HepG2 (cell line): ENCODE results near the gene ANKRD44. TPM values are rescaled to one million over a fixed set of nuclear protein-coding genes. Genes with fewer than 3 reads are reported as not detected.

Experiments
- ATAC-seq: fragments of 200-7000 bp; cut with Tn5 transposase; 3 replicates; pipeline ENCODE4 v1.9.1; 2020; ENCODE audit warnings: mild to moderate bottlenecking, moderate library complexity
- BruUV-seq: library from RNA; stranded (reverse); fragments of 400-500 nt; replicated peaks from 2 replicates; lab custom pipeline; 2021; lab: Mats Ljungman, UMichigan
- CTCF ChIA-PET: fragments of 300-600 bp; formaldehyde crosslinking; extraction: SDS; loops from one replicate; lab custom pipeline; 2021; ENCODE audit warnings: low total read pairs, inconsistent platforms, low intra/inter-chr PET ratio; lab: Yijun Ruan, JAX
- POLR2A ChIA-PET: fragments of 350-600 bp; sonication (Branson Sonifier 250); formaldehyde crosslinking; loops from one replicate; lab custom pipeline; 2020; ENCODE audit warnings: antibody characterized with exemption, inconsistent platforms; lab: Yijun Ruan, JAX
- DNase-seq: peaks from one replicate; pipeline ENCODE4 v3.0.0-alpha.2; 2015; ENCODE audit warnings: low spot score
- FAIRE-seq: peaks from 3 replicates; lab custom pipeline; 2011; peaks lifted over from hg19 to GRCh38; lab: Jason Lieb, UNC
- H2AFZ ChIP-seq: one replicate; pipeline ENCODE4 v1.6.1; 2011; ENCODE audit warnings: low read length, inconsistent platforms
- H3K27ac ChIP-seq: fragments of 300-600 bp; 3 replicates; pipeline ENCODE4 v1.8.0; 2011; ENCODE audit warnings: mixed run types, mild to moderate bottlenecking, mixed read lengths, low read length, inconsistent platforms; ENCODE audit not compliant: insufficient read depth; ENCODE audit errors: extremely low read length
- H3K27me3 ChIP-seq, 2 experiments: fragments of 200-600 bp in 1 of 2; 2 replicates in 1 of 2; 3 replicates in 1 of 2; pipeline versions ENCODE4 v1.6.0 to v1.8.0; 2011; ENCODE audit warnings: low read length in 2 of 2, mild to moderate bottlenecking in 2 of 2, moderate library complexity in 2 of 2, inconsistent platforms in 1 of 2; ENCODE audit not compliant: insufficient read depth in 2 of 2, control insufficient read depth in 1 of 2
- H3K36me3 ChIP-seq, 2 experiments: fragments of 200-600 bp in 1 of 2; replicated peaks in 1 of 2; 2 replicates in 1 of 2; 3 replicates in 1 of 2; pipeline versions ENCODE4 v1.5.1 to v1.8.0; 2011; ENCODE audit warnings: low read length in 2 of 2, inconsistent platforms in 1 of 2; ENCODE audit not compliant: insufficient read depth in 2 of 2, control insufficient read depth in 1 of 2
- H3K4me1 ChIP-seq: 2 replicates; pipeline ENCODE4 v1.5.1; 2012; ENCODE audit warnings: low read length, inconsistent platforms; ENCODE audit not compliant: insufficient read depth
- H3K4me2 ChIP-seq: 2 replicates; pipeline ENCODE4 v1.6.0; 2011; ENCODE audit warnings: low read depth, low read length, inconsistent platforms
- H3K4me3 ChIP-seq, 3 experiments: fragments of 200-600 bp in 1 of 3; sonication (generic), shearing (Covaris generic) in 1 of 3; replicated peaks in 1 of 3; 2 replicates each; pipeline ENCODE4 v1.5.1; 2011 to 2016; ENCODE audit warnings: low read length in 3 of 3, inconsistent platforms in 2 of 3, low read depth in 2 of 3, mild to moderate bottlenecking in 2 of 3, control low read depth in 1 of 3, mixed read lengths in 1 of 3; ENCODE audit not compliant: insufficient read depth in 1 of 3
- H3K79me2 ChIP-seq: one replicate; pipeline ENCODE4 v1.6.1; 2011; ENCODE audit warnings: low read length, inconsistent platforms; ENCODE audit not compliant: insufficient read depth
- H3K9ac ChIP-seq: 2 replicates; pipeline ENCODE4 v1.6.0; 2011; ENCODE audit warnings: mild to moderate bottlenecking, low read depth, low read length, inconsistent platforms; ENCODE audit not compliant: insufficient read depth
- H3K9me3 ChIP-seq: 2 replicates; pipeline ENCODE4 v1.5.1; 2012; ENCODE audit warnings: mild to moderate bottlenecking, low read length
- H4K20me1 ChIP-seq: 2 replicates; pipeline ENCODE4 v1.6.0; 2011; ENCODE audit warnings: inconsistent platforms, mild to moderate bottlenecking, low read length, moderate library complexity; ENCODE audit not compliant: insufficient read depth
- CBX5 ChIP-seq: sonication (generic); formaldehyde crosslinking; IDR thresholded peaks from 2 replicates; pipeline ENCODE4 v1.4.0; 2020; ENCODE audit warnings: missing genetic modification reagents, borderline replicate concordance
- SMYD3 ChIP-seq: sonication (generic); formaldehyde crosslinking; IDR thresholded peaks from 2 replicates; pipeline ENCODE4 v1.8.1; 2023; ENCODE audit warnings: mild to moderate bottlenecking, missing genetic modification reagents
- SRSF1 ChIP-seq: fragments of 200-400 bp; formaldehyde crosslinking; optimal IDR thresholded peaks from 2 replicates; pipeline ENCODE3; 2017; ENCODE audit warnings: mild to moderate bottlenecking, low read depth, low read length, moderate library complexity
- ZNF333 ChIP-seq: sonication (generic); formaldehyde crosslinking; IDR thresholded peaks from 2 replicates; pipeline ENCODE4 v1.4.0; 2020; ENCODE audit warnings: mild to moderate bottlenecking, missing genetic modification reagents, borderline replicate concordance
- ZNF432 ChIP-seq: sonication (generic); formaldehyde crosslinking; IDR thresholded peaks from 2 replicates; pipeline ENCODE4 v1.5.0; 2020; ENCODE audit warnings: missing genetic modification reagents, mild to moderate bottlenecking, borderline replicate concordance
- WGBS: methylation state at CpG from one replicate; pipeline ENCODE4 v1.1.6; 2017; ENCODE audit warnings: low lambda C conversion rate; 5-methylcytosine and 5-hydroxymethylcytosine counted together
- in situ Hi-C: cut with HindIII; loops from 2 replicates; pipeline ENCODE4 v1.10.0; 2017; ENCODE audit warnings: low pct_unique_long_range_greater_than_20kb; ENCODE audit not compliant: extremely low pct_ligation_motif_present
- intact Hi-C: fragments of 100-400 bp; cut with micrococcal nuclease; formaldehyde crosslinking; loops from one replicate; pipeline ENCODE4 v1.10.0; 2022; ENCODE audit not compliant: unreplicated experiment
- polyA plus RNA-seq, 8 experiments: library from polyadenylated mRNA; depleted of rRNA in 3 of 8; stranded (reverse) in 7 of 8; unstranded in 1 of 8; fragments of >200 nt; fragmentation: Illumina TruSeq in 4 of 8; extraction: Trizol in 4 of 8; gene quantifications; 2 replicates each; pipeline versions ENCODE4 v1.2.1 to v1.2.3, GENCODE V29; 2011 to 2016; ENCODE audit warnings: low read depth in 4 of 8, missing spikeins in 1 of 8, mixed read lengths in 1 of 8; ENCODE audit not compliant: insufficient read depth in 1 of 8
- total RNA-seq, 5 experiments: library from RNA; depleted of rRNA; stranded (reverse); fragments of >200 nt; fragmentation: Illumina TruSeq; extraction: Trizol; gene quantifications; 2 replicates each; pipeline ENCODE4 v1.2.3, GENCODE V29; 2016; ENCODE audit warnings: low read depth in 1 of 5
- TF ChIP-seq, protein P1 (sequence below): sonication (generic); formaldehyde crosslinking; IDR thresholded peaks from 2 replicates; pipeline ENCODE4 v1.4.0; 2020; ENCODE audit warnings: missing genetic modification reagents, borderline replicate concordance
- TF ChIP-seq, protein P2 (sequence below): sonication (generic); formaldehyde crosslinking; conservative IDR thresholded peaks from 2 replicates; pipeline ENCODE4 v1.4.0; 2020; ENCODE audit warnings: missing genetic modification reagents
- TF ChIP-seq, protein P3 (sequence below): sonication (generic); formaldehyde crosslinking; IDR thresholded peaks from 2 replicates; pipeline ENCODE4 v1.4.0; 2020; ENCODE audit warnings: missing genetic modification reagents

The ANKRD44 gene
- total and polyA plus RNA-seq, 2 of the 13 experiments (the other 11 are each of a cell fraction or from before 2014, with no cell fraction given): 0.04 to 0.11 TPM

DNA sequence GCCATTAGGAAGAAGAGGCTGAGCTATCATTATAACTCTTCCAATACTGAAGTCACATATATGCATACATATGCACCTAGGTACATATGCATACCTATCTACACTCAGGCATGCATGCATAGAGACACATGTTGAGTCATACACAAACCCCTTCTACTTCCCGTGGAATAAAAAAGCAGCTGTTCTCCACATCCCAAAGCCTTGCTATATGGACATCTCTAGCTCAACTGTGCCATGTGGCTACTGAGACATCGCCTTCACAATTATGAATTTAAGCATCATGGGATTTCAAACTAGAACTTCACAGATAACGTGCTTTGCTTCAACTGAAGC, 120.5 kb downstream of the ANKRD44 start:
- Histone ChIP-seq H3K36me3 (no peaks in the 10 kb centered on the region), H3K9me3 (no peaks in the 10 kb centered on the region), H3K4me3 (no peak overlapping the region), H2AFZ (no peak overlapping the region), H3K27me3 (no peaks in the 10 kb centered on the region), H3K27ac (no peak overlapping the region), H3K4me1 (no peaks in the 10 kb centered on the region), H3K79me2 (no peaks in the 10 kb centered on the region), H4K20me1 (no peaks in the 10 kb centered on the region), H3K9ac (no peak overlapping the region), H3K4me2 (no peak overlapping the region)
- CTCF ChIA-PET: interaction anchor here (1.3 to 3.0 kb wide), 2 partner anchors 187 to 188 kb away, joined by 3 to 46 read pairs; no protein-coding TSS in a partner anchor
- BruUV-seq: no TSS peak
- intact Hi-C loops (loop anchor here (5.0 kb wide), 1 partner anchor 1248 kb away; no protein-coding TSS in a partner anchor), in situ Hi-C loops (loop anchor here (10.0 kb wide), 1 partner anchor 585 kb away; no protein-coding TSS in a partner anchor)
- WGBS: 8% methylated on average over 3 of the region's 3 CpGs
- ATAC-seq: no peak
- TF ChIP-seq CBX5 (CRISPR knock-in tag): no peak
- no peak for TF ChIP-seq SMYD3 (CRISPR knock-in tag)
- TF ChIP-seq, protein P1, sequence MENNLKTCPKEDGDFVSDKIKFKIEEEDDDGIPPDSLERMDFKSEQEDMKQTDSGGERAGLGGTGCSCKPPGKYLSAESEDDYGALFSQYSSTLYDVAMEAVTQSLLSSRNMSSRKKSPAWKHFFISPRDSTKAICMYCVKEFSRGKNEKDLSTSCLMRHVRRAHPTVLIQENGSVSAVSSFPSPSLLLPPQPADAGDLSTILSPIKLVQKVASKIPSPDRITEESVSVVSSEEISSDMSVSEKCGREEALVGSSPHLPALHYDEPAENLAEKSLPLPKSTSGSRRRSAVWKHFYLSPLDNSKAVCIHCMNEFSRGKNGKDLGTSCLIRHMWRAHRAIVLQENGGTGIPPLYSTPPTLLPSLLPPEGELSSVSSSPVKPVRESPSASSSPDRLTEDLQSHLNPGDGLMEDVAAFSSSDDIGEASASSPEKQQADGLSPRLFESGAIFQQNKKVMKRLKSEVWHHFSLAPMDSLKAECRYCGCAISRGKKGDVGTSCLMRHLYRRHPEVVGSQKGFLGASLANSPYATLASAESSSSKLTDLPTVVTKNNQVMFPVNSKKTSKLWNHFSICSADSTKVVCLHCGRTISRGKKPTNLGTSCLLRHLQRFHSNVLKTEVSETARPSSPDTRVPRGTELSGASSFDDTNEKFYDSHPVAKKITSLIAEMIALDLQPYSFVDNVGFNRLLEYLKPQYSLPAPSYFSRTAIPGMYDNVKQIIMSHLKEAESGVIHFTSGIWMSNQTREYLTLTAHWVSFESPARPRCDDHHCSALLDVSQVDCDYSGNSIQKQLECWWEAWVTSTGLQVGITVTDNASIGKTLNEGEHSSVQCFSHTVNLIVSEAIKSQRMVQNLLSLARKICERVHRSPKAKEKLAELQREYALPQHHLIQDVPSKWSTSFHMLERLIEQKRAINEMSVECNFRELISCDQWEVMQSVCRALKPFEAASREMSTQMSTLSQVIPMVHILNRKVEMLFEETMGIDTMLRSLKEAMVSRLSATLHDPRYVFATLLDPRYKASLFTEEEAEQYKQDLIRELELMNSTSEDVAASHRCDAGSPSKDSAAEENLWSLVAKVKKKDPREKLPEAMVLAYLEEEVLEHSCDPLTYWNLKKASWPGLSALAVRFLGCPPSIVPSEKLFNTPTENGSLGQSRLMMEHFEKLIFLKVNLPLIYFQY: no peak
- TF ChIP-seq SRSF1: no peak
- TF ChIP-seq, protein P2, sequence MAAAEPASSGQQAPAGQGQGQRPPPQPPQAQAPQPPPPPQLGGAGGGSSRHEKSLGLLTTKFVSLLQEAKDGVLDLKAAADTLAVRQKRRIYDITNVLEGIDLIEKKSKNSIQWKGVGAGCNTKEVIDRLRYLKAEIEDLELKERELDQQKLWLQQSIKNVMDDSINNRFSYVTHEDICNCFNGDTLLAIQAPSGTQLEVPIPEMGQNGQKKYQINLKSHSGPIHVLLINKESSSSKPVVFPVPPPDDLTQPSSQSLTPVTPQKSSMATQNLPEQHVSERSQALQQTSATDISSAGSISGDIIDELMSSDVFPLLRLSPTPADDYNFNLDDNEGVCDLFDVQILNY (CRISPR knock-in tag): no peak
- no peak for TF ChIP-seq ZNF333 (CRISPR knock-in tag)
- TF ChIP-seq ZNF432 (CRISPR knock-in tag): no peak
- TF ChIP-seq, protein P3, sequence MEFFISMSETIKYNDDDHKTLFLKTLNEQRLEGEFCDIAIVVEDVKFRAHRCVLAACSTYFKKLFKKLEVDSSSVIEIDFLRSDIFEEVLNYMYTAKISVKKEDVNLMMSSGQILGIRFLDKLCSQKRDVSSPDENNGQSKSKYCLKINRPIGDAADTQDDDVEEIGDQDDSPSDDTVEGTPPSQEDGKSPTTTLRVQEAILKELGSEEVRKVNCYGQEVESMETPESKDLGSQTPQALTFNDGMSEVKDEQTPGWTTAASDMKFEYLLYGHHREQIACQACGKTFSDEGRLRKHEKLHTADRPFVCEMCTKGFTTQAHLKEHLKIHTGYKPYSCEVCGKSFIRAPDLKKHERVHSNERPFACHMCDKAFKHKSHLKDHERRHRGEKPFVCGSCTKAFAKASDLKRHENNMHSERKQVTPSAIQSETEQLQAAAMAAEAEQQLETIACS (CRISPR knock-in tag): no peak
- no peak for DNase-seq
- POLR2A ChIA-PET: no interaction called here
- FAIRE-seq: no peak
